H1 (cell line): ENCODE measurements around the gene ZNF423. TPM values are rescaled to one million over a fixed set of nuclear protein-coding genes. Genes with fewer than 3 reads are reported as not detected.

Source experiments
- CHD7 ChIP-seq: fragments of 300-600 bp; sonication (generic); IDR thresholded peaks from 2 replicates; pipeline ENCODE4 v1.7.1; 2012; ENCODE audit warnings: low read length, moderate library complexity, mild to moderate bottlenecking, inconsistent platforms; ENCODE audit not compliant: insufficient replicate concordance
- CTBP2 ChIP-seq: IDR thresholded peaks from 2 replicates; pipeline ENCODE4 v1.7.0; 2011; ENCODE audit warnings: borderline replicate concordance, mild to moderate bottlenecking, moderate library complexity, mixed read lengths, low read length; ENCODE audit not compliant: insufficient read depth, insufficient read length
- CTCF ChIP-seq, 3 experiments: IDR thresholded peaks; 1 replicate in 2 of 3; 2 replicates in 1 of 3; pipeline versions ENCODE4 v1.5.1 to v1.6.1; 2011; ENCODE audit warnings: low read length in 3 of 3, mild to moderate bottlenecking in 3 of 3, inconsistent platforms in 2 of 3, low read depth in 1 of 3, moderate library complexity in 1 of 3; ENCODE audit not compliant: insufficient read depth in 1 of 3; ENCODE audit errors: control extremely low read depth in 1 of 3
- GTF2F1 ChIP-seq: IDR thresholded peaks from 2 replicates; pipeline ENCODE4 v1.6.1; 2012; ENCODE audit warnings: low read depth, low read length, improper control_type of control experiment, borderline replicate concordance
- PHF8 ChIP-seq: fragments of 200-600 bp; sonication (generic); conservative IDR thresholded peaks from 2 replicates; pipeline ENCODE4 v1.7.1; 2012; ENCODE audit warnings: low read depth, mild to moderate bottlenecking, inconsistent platforms, low read length, moderate library complexity
- USF2 ChIP-seq: IDR thresholded peaks from 2 replicates; pipeline ENCODE4 v1.6.1; 2011; ENCODE audit warnings: low read length, improper control_type of control experiment
- polyA plus RNA-seq, 7 experiments: library from polyadenylated mRNA; depleted of rRNA in 3 of 7; stranded (reverse) in 5 of 7; unstranded in 2 of 7; fragments of >200 nt in 5 of 7; fragments of 200-250 nt in 2 of 7; gene quantifications; 1 replicate in 5 of 7; 2 replicates in 1 of 7; 4 replicates in 1 of 7; pipeline versions ENCODE4 v1.2.1 to v1.2.3, GENCODE V29; 2011 to 2013; ENCODE audit warnings: missing spikeins in 2 of 7, mixed read lengths in 2 of 7
- total RNA-seq: library from RNA; stranded (reverse); fragmentation: NEBNext Ultra II Directional; extraction: Animal tissue kit (Norgen Biotek cat#: 25700); gene quantifications from 2 replicates; pipeline ENCODE4 v1.2.1, GENCODE V29; 2021

ZNF423 gene
- total and polyA plus RNA-seq, 2 of the 8 experiments (the other 6 are each of a cell fraction or from before 2014, with no cell fraction given) = 38.2 to 52.3 TPM

- no peak for TF ChIP-seq USF2
- TF ChIP-seq CTBP2 = no peak
- TF ChIP-seq CHD7 = no peak
- TF ChIP-seq GTF2F1 = no peak
- no peak for TF ChIP-seq CTCF (IDR thresholded peaks at IDR 0.05; ENCODE audit: control extremely low read depth in 1 of 3, insufficient read depth in 1 of 3, low read depth in 1 of 3, low read length in 3 of 3)
- no peak for TF ChIP-seq PHF8
- TF ChIP-seq, all 59 proteins: peak for 0
Observed at GRCh38 chr16:49603956-49604355, 252.0 kb downstream of the ZNF423 start (continued).
